ENCODE results near the gene CMSS1. TPM values are rescaled to one million over a fixed set of nuclear protein-coding genes. Genes with fewer than 3 reads are reported as not detected.

The CMSS1 gene
- total RNA-seq: 1 to 10 TPM; 8.2 to 9.5 TPM
- long read RNA-seq, partial matches to known transcripts: 0 of 2 reads
- long read RNA-seq, other reads (novel, unspliced or antisense): 2 of 2 reads

GRCh38 chr3:99817437-99818240 lies at the start of gene CMSS1:
TSS of gene CMSS1 (plus strand) at chr3:99817862.
- intact Hi-C loops (cut with DNase I, micrococcal nuclease): no loop called here

GRCh38 chr3:99768126-99768525 lies 49.5 kb upstream of the CMSS1 start:
- intact Hi-C loops (cut with DNase I, micrococcal nuclease): no loop called here
- no peak for ATAC-seq
- DNase-seq: no peak

More at GRCh38 chr3:99817437-99818240, at the start of gene CMSS1:
- DNase-seq (peak; percentile 94 to 98), ATAC-seq (peak; percentile 99)

- DNase-seq (no peak), ATAC-seq (no peak)
- intact Hi-C loops (cut with DNase I, micrococcal nuclease): no loop called here
These were observed 48.7 kb upstream of the CMSS1 start for GRCh38 chr3:99768808-99769501.

- no peak for DNase-seq
- no peak for ATAC-seq
- intact Hi-C loops (cut with DNase I, micrococcal nuclease): no loop called here
These were observed 45.5 kb upstream of the CMSS1 start for GRCh38 chr3:99772171-99772570.

GRCh38 chr3:99772671-99773070 lies 45.0 kb upstream of the CMSS1 start:
- ATAC-seq (no peak), DNase-seq (no peak)
- intact Hi-C loops (cut with DNase I, micrococcal nuclease): no loop called here

GRCh38 chr3:99774467-99774866 lies 43.2 kb upstream of the CMSS1 start:
- no peak for DNase-seq
- intact Hi-C loops (cut with DNase I, micrococcal nuclease): no loop called here
- no peak for ATAC-seq

GRCh38 chr3:99776516-99777209 lies 41.0 kb upstream of the CMSS1 start:
- intact Hi-C loops (cut with DNase I, micrococcal nuclease): no loop called here
- ATAC-seq (no peak), DNase-seq (no peak)

- ATAC-seq (no peak), DNase-seq (no peak)
- intact Hi-C loops (cut with DNase I, micrococcal nuclease): no loop called here
These were observed 40.5 kb upstream of the CMSS1 start for GRCh38 chr3:99777210-99777549.

- ATAC-seq (no peak), DNase-seq (no peak)
- intact Hi-C loops (cut with DNase I, micrococcal nuclease): no loop called here
These were observed 40.0 kb upstream of the CMSS1 start for GRCh38 chr3:99777708-99778107.

GRCh38 chr3:99780749-99781148 lies 36.9 kb upstream of the CMSS1 start:
- ATAC-seq (no peak), DNase-seq (no peak)
- intact Hi-C loops (cut with DNase I, micrococcal nuclease): no loop called here

- intact Hi-C loops (cut with DNase I, micrococcal nuclease): no loop called here
- no peak for ATAC-seq
- DNase-seq: no peak
These were observed 35.9 kb upstream of the CMSS1 start for GRCh38 chr3:99781761-99782160.

- intact Hi-C loops (cut with DNase I, micrococcal nuclease): no loop called here
- no peak for ATAC-seq
- no peak for DNase-seq
These were observed 34.6 kb upstream of the CMSS1 start for GRCh38 chr3:99783011-99783573.

- intact Hi-C loops (cut with DNase I, micrococcal nuclease): no loop called here
- ATAC-seq (peak; percentile 65), DNase-seq (no peak)
These were observed 28.5 kb upstream of the CMSS1 start for GRCh38 chr3:99789011-99789721.

- ATAC-seq: no peak
- DNase-seq: no peak
- intact Hi-C loops (cut with DNase I, micrococcal nuclease): no loop called here
These were observed 23.2 kb upstream of the CMSS1 start for GRCh38 chr3:99794485-99794884.

GRCh38 chr3:99795573-99795972 lies 22.1 kb upstream of the CMSS1 start:
- ATAC-seq (no peak), DNase-seq (no peak)
- intact Hi-C loops (cut with DNase I, micrococcal nuclease): no loop called here

GRCh38 chr3:99799422-99799821 lies 18.2 kb upstream of the CMSS1 start:
- ATAC-seq: no peak
- intact Hi-C loops (cut with DNase I, micrococcal nuclease): no loop called here
- no peak for DNase-seq

GRCh38 chr3:99803297-99803696 lies 14.4 kb upstream of the CMSS1 start:
- ATAC-seq (no peak), DNase-seq (no peak)
- intact Hi-C loops (cut with DNase I, micrococcal nuclease): no loop called here

- no peak for ATAC-seq
- intact Hi-C loops (cut with DNase I, micrococcal nuclease): no loop called here
- DNase-seq: no peak
These were observed 12.5 kb upstream of the CMSS1 start for GRCh38 chr3:99805160-99805559.

Measured in left colon (tissue), 2 donors.